NCI-H2081 treated with DMSO at 0.1 percent for 48 hours (cell line): Measurements from ENCODE around the gene A2ML1.
"Not testable (repeated sequence)": the region's sequence is repeated elsewhere in the genome, so short reads cannot be mapped to it uniquely, and the experiment has no call there.

ENCODE experiments used
- DNase-seq: peaks from one replicate; lab custom pipeline; 2025; lab: John Stamatoyannopoulos, UW

Gene A2ML1

GRCh38 chr12:8817856-8818255 is 4.6 kb upstream of the A2ML1 start:
- no peak for DNase-seq

GRCh38 chr12:8818526-8818925 is 3.9 kb upstream of the A2ML1 start:
- DNase-seq: no peak

- DNase-seq: no peak
Observed at GRCh38 chr12:8819666-8819980, 2.8 kb upstream of the A2ML1 start.

GRCh38 chr12:8820676-8821407 is 1.6 kb upstream of the A2ML1 start:
- DNase-seq: not testable (repeated sequence)

GRCh38 chr12:8821591-8821990 is 830 bp upstream of the A2ML1 start:
- no peak for DNase-seq

GRCh38 chr12:8823565-8824300 is 1.3 kb downstream of the A2ML1 start:
- no peak for DNase-seq

- DNase-seq: no peak
Observed at GRCh38 chr12:8827551-8828256, 5.3 kb downstream of the A2ML1 start.

- DNase-seq: no peak
Observed at GRCh38 chr12:8828257-8829124, 6.1 kb downstream of the A2ML1 start.

- no peak for DNase-seq
Observed at GRCh38 chr12:8829125-8829518, 6.7 kb downstream of the A2ML1 start.

- DNase-seq: no peak
Observed at GRCh38 chr12:8829621-8830020, 7.2 kb downstream of the A2ML1 start.

GRCh38 chr12:8831116-8831515 is 8.7 kb downstream of the A2ML1 start:
- DNase-seq: no peak

GRCh38 chr12:8832500-8832899 is 10.1 kb downstream of the A2ML1 start:
- DNase-seq: no peak

- no peak for DNase-seq
Observed at GRCh38 chr12:8834230-8834629, 11.8 kb downstream of the A2ML1 start.

GRCh38 chr12:8837291-8837690 is 14.9 kb downstream of the A2ML1 start:
- no peak for DNase-seq

- DNase-seq: no peak
Observed at GRCh38 chr12:8840321-8840720, 17.9 kb downstream of the A2ML1 start.

GRCh38 chr12:8840938-8841633 is 18.7 kb downstream of the A2ML1 start:
- DNase-seq: no peak

- no peak for DNase-seq
Observed at GRCh38 chr12:8841778-8842177, 19.4 kb downstream of the A2ML1 start.

- DNase-seq: no peak
Observed at GRCh38 chr12:8844665-8845064, 22.2 kb downstream of the A2ML1 start.

GRCh38 chr12:8846305-8846704 is 23.9 kb downstream of the A2ML1 start:
- no peak for DNase-seq

GRCh38 chr12:8847435-8847834 is 25.0 kb downstream of the A2ML1 start:
- DNase-seq: no peak

GRCh38 chr12:8849876-8850275 is 27.5 kb downstream of the A2ML1 start:
- no peak for DNase-seq

- no peak for DNase-seq
Observed at GRCh38 chr12:8852119-8852518, 29.7 kb downstream of the A2ML1 start.
